ENCODE results near the gene RIGI.
"Not testable (repeated sequence)": the region's sequence is repeated elsewhere in the genome, so short reads cannot be mapped to it uniquely, and the experiment has no call there.

Gene RIGI

GRCh38 chr9:32526707-32527048 lies 682 bp upstream of the RIGI start:
- DNase-seq (ENCODE audit: low spot score), result no peak

- DNase-seq (ENCODE audit: low spot score), result no peak
These were observed 326 bp downstream of the RIGI start for GRCh38 chr9:32525709-32526030.

DNA sequence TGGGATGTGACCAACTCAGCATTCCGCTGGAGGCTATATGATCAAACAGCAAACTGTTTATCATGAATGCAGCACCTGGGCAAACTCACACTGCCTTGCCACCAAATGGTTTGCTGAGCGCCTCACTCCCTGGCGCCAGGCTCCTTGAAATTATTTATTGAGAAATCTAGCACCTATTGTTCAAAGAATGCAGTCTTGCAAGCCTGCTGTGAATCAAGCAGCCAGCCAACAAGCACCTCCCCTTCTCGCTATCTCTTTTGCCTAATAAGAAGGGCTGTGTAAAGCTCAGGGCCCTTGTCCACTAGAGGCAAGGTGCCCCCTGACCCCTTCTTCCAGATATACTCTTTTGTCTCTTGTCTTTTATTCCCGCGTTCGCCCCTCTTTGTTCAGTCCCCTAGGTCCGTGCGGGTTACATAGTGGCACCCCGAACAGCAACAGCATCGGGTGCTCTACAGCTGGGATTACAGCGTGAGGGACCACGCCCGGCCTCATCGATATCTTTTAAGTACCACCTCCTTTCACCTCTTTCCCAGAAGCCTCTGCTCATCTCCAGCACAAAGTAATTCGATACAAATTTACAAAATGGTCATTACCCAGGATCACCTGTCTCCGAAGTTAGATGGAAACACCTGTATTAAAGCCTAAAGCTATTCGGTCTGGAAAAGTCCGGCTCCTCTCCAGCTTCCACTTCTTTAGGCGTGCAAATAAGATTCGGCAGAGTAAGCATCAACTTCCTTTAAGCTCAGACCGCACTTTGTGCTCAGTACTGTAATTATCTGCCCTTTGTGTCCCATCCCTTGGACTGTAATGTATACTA lies 896 bp downstream of the RIGI start:
- peak; percentile 9 for DNase-seq (ENCODE audit: low spot score)

DNA sequence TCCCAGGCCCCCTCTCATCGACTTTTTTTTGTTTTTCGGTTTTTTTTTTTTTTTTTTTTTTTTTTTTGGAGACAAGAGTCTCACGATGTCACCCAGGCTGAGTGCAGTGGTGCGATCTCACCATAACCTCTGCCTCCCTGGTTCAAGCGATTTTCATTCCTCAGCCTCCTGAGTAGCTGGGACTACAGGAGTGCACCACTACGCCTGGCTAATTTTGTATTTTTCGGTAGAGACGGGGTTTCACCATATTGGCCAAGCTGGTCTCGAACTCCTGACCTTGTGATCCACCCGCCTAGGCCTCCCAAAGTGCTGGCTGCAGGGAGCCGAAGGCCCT lies 1.5 kb downstream of the RIGI start:
- not testable (repeated sequence) for DNase-seq (ENCODE audit: low spot score)

DNA sequence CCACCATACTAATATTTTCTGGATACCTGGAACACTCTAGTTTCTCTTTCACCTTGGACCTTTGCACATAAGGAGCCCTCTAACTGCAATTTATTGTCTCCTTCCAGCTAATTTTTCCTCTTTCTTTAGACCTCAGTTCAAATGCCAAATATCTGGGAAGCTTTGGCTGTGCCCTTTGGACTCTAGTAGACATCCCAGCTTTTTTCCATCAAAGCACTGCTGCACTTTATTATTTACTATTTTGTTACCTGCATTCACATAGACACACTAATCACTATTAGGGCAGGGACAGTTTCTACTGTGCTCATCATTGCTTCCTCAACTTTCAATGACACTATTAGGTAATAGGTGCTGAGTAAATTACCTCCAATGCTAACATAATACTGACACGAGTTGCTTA lies 2.1 kb downstream of the RIGI start:
- no peak for DNase-seq (ENCODE audit: low spot score)

- DNase-seq (ENCODE audit: low spot score), result no peak
These were observed 7.7 kb downstream of the RIGI start for GRCh38 chr9:32518276-32518675.

GRCh38 chr9:32516241-32516640 lies 9.8 kb downstream of the RIGI start:
- DNase-seq (ENCODE audit: low spot score), result no peak

- no peak for DNase-seq (ENCODE audit: low spot score)
These were observed 17.3 kb downstream of the RIGI start for GRCh38 chr9:32508728-32509127.

DNA sequence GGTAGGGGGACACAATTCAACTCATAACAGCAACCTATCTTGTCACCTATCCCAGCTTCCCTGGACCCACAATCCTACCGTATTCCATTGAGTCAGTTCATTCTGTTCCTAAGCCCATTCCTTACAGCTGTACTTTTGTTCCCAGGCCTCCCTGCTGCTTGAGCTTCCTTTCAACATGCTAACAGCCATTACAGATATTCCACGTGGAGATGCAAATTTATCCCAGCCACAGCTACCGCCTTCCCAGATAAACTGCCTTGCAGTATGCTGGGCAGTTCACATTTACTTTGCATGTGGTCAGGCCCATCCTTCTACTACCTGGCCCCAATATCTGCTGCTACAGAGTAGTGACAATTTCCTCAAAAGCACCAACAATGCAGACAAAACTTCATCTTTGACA lies 23.0 kb downstream of the RIGI start:
- DNase-seq (ENCODE audit: low spot score), result no peak

- no peak for DNase-seq (ENCODE audit: low spot score)
These were observed 23.5 kb downstream of the RIGI start for GRCh38 chr9:32502464-32502863.

- DNase-seq (ENCODE audit: low spot score), result no peak
These were observed 24.1 kb downstream of the RIGI start for GRCh38 chr9:32501868-32502267.

DNA sequence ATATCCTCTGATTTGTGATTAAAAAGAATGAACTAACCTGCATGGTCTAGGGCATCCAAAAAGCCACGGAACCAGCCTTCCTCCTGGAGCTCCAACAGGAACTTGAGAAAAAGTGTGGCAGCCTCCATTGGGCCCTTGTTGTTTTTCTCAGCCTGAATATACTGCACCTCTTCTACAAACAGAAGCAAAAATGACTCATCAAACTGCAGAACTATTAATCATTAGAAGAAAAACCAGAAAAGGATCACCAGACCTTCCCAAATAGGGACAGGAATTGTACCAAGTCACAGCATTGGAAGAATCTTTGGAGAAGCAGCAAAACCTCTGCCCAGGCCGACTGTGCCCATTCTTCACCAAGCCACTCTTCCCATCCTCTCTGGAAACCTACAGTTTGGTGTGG lies 25.2 kb downstream of the RIGI start:
- DNase-seq (ENCODE audit: low spot score), result no peak

GRCh38 chr9:32497921-32498320 lies 28.1 kb downstream of the RIGI start:
- no peak for DNase-seq (ENCODE audit: low spot score)

GRCh38 chr9:32490601-32491000 lies 35.4 kb downstream of the RIGI start:
- no peak for DNase-seq (ENCODE audit: low spot score)

DNA sequence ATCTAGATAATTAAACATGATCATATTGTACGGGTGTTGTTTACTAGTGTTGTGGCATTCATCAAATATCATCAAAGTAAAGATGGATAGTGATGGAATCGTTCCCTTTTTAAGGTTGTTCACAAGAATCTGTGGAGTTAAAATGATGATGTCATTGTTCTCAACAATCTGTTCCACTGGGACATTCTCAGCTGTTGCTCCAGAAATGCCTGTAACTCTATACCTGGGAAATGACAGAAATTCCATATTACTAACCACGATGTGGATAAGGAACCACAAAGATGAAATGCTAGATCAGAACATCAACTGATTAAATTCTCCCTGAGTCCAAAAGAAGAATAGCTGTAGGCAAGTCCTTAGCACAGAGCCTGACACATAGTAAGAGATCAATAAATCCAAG lies 38.0 kb downstream of the RIGI start:
- DNase-seq (ENCODE audit: low spot score), result no peak

GRCh38 chr9:32486839-32487562 lies 39.0 kb downstream of the RIGI start:
- no peak for DNase-seq (ENCODE audit: low spot score)

GRCh38 chr9:32483343-32483742 lies 42.7 kb downstream of the RIGI start:
- DNase-seq (ENCODE audit: low spot score), result no peak
